HepG2 (cell line): Measurements from ENCODE around the gene PGAP3. TPM values are rescaled to one million over a fixed set of nuclear protein-coding genes. Genes with fewer than 3 reads are reported as not detected.

Source experiments
- ATF4 ChIP-seq, 2 experiments: fragments of 450-650 bp in 1 of 2; sonication (generic) in 1 of 2; formaldehyde crosslinking; IDR thresholded peaks; 2 replicates each; pipeline versions ENCODE4 v1.5.0 to v1.8.0; 2020 to 2022; ENCODE audit warnings: mild to moderate bottlenecking in 1 of 2, missing genetic modification reagents in 1 of 2
- CEBPG ChIP-seq: IDR thresholded peaks from 2 replicates; pipeline ENCODE4 v1.6.1; 2016
- CEBPZ ChIP-seq: IDR thresholded peaks from 2 replicates; pipeline ENCODE4 v1.6.1; 2012; ENCODE audit warnings: low read length, improper control_type of control experiment
- KLF13 ChIP-seq: sonication (generic); formaldehyde crosslinking; IDR thresholded peaks from 2 replicates; pipeline ENCODE4 v1.4.0; 2020; ENCODE audit warnings: mild to moderate bottlenecking, missing genetic modification reagents
- LRRFIP1 ChIP-seq: sonication (generic); formaldehyde crosslinking; conservative IDR thresholded peaks from 2 replicates; pipeline ENCODE4 v1.4.0; 2020; ENCODE audit warnings: missing genetic modification reagents
- PHF8 ChIP-seq: sonication (generic); formaldehyde crosslinking; IDR thresholded peaks from 2 replicates; pipeline ENCODE4 v1.5.0; 2020; ENCODE audit warnings: missing genetic modification reagents
- RBFOX2 ChIP-seq: fragments of 200-400 bp; formaldehyde crosslinking; IDR thresholded peaks from 2 replicates; pipeline ENCODE4 v1.6.1; 2017; ENCODE audit warnings: low read depth, mild to moderate bottlenecking, low read length
- THRA ChIP-seq: sonication (generic); formaldehyde crosslinking; IDR thresholded peaks from 2 replicates; pipeline ENCODE4 v1.4.0; 2020; ENCODE audit warnings: missing genetic modification reagents, borderline replicate concordance
- USF2 ChIP-seq, 2 experiments: sonication (generic) in 1 of 2; formaldehyde crosslinking in 1 of 2; IDR thresholded peaks; 2 replicates each; pipeline versions ENCODE4 v1.5.1 to v1.6.1; 2011 to 2020; ENCODE audit warnings: borderline replicate concordance in 1 of 2, low read depth in 1 of 2, low read length in 1 of 2, mild to moderate bottlenecking in 1 of 2, missing genetic modification reagents in 1 of 2, moderate library complexity in 1 of 2
- ZNF24 ChIP-seq: fragments of 450-650 bp; IDR thresholded peaks from 2 replicates; pipeline ENCODE4 v1.6.1; 2017; ENCODE audit warnings: antibody characterized with exemption, mild to moderate bottlenecking
- ZNF496 ChIP-seq: sonication (generic); formaldehyde crosslinking; IDR thresholded peaks from 2 replicates; pipeline ENCODE4 v1.8.1; 2023; ENCODE audit warnings: mild to moderate bottlenecking, moderate library complexity, missing genetic modification reagents; ENCODE audit not compliant: insufficient replicate concordance
- ZNF501 ChIP-seq: sonication (generic); formaldehyde crosslinking; IDR thresholded peaks from 2 replicates; pipeline ENCODE4 v1.5.1; 2020; ENCODE audit warnings: mild to moderate bottlenecking, moderate library complexity, missing genetic modification reagents
- ZNF546 ChIP-seq: sonication (generic); formaldehyde crosslinking; conservative IDR thresholded peaks from 2 replicates; pipeline ENCODE4 v1.8.1; 2023; ENCODE audit warnings: mild to moderate bottlenecking, missing genetic modification reagents
- ZNF597 ChIP-seq: sonication (generic); formaldehyde crosslinking; IDR thresholded peaks from 2 replicates; pipeline ENCODE4 v1.5.0; 2020; ENCODE audit warnings: missing genetic modification reagents
- polyA plus RNA-seq, 8 experiments: library from polyadenylated mRNA; depleted of rRNA in 3 of 8; stranded (reverse) in 7 of 8; unstranded in 1 of 8; fragments of >200 nt; fragmentation: Illumina TruSeq in 4 of 8; extraction: Trizol in 4 of 8; gene quantifications; 2 replicates each; pipeline versions ENCODE4 v1.2.1 to v1.2.3, GENCODE V29; 2011 to 2016; ENCODE audit warnings: low read depth in 4 of 8, missing spikeins in 1 of 8, mixed read lengths in 1 of 8; ENCODE audit not compliant: insufficient read depth in 1 of 8
- total RNA-seq, 5 experiments: library from RNA; depleted of rRNA; stranded (reverse); fragments of >200 nt; fragmentation: Illumina TruSeq; extraction: Trizol; gene quantifications; 2 replicates each; pipeline ENCODE4 v1.2.3, GENCODE V29; 2016; ENCODE audit warnings: low read depth in 1 of 5

PGAP3 gene
- total and polyA plus RNA-seq, 2 of the 13 experiments (the other 11 are each of a cell fraction or from before 2014, with no cell fraction given) = 11.9 to 14.6 TPM

- TF ChIP-seq CEBPZ = no peak
- TF ChIP-seq RBFOX2 = no peak
- TF ChIP-seq USF2 (IDR thresholded peaks at IDR 0.05; ENCODE audit: low read depth, low read length) = no peak
- TF ChIP-seq USF2 (CRISPR knock-in tag; IDR thresholded peaks at IDR 0.05; ENCODE audit: borderline replicate concordance) = no peak
- TF ChIP-seq ATF4 (CRISPR knock-in tag; IDR thresholded peaks at IDR 0.05) = no peak
- TF ChIP-seq CEBPG (CRISPR knock-in tag) = peak; percentile 29; the same call in 1 of the 2 replicates
- TF ChIP-seq THRA (CRISPR knock-in tag) = peak; percentile 76
- no peak for TF ChIP-seq KLF13
- TF ChIP-seq LRRFIP1 (CRISPR knock-in tag) = peak; percentile 72; the same call in 1 of the 2 replicates
- TF ChIP-seq ZNF496 (CRISPR knock-in tag) = no peak
- TF ChIP-seq ZNF546 (CRISPR knock-in tag) = 0 out of 2 replicates have a peak, but pooled peaks have one; percentile 38
- TF ChIP-seq PHF8 (CRISPR knock-in tag) = peak; percentile 19; the same call in 1 of the 2 replicates
- peak; percentile 71; the same call in 1 of the 2 replicates for TF ChIP-seq ZNF501 (CRISPR knock-in tag)
- 0 out of 2 replicates have a peak, but pooled peaks have one; percentile 34 for TF ChIP-seq ZNF24
- no peak for TF ChIP-seq ZNF597 (CRISPR knock-in tag)
These were observed 66.1 kb downstream of the PGAP3 start (continued) for GRCh38 chr17:39621523-39622379.
